Cortex of kidney (tissue), 1 donor: ENCODE data around the gene COL4A1.

Experiments used
- DNase-seq: peaks from one replicate; lab custom pipeline; 2025; lab: John Stamatoyannopoulos, UW

COL4A1 gene

GRCh38 chr13:110133425-110134235 is 173.3 kb downstream of the COL4A1 start:
- no peak for DNase-seq

DNA sequence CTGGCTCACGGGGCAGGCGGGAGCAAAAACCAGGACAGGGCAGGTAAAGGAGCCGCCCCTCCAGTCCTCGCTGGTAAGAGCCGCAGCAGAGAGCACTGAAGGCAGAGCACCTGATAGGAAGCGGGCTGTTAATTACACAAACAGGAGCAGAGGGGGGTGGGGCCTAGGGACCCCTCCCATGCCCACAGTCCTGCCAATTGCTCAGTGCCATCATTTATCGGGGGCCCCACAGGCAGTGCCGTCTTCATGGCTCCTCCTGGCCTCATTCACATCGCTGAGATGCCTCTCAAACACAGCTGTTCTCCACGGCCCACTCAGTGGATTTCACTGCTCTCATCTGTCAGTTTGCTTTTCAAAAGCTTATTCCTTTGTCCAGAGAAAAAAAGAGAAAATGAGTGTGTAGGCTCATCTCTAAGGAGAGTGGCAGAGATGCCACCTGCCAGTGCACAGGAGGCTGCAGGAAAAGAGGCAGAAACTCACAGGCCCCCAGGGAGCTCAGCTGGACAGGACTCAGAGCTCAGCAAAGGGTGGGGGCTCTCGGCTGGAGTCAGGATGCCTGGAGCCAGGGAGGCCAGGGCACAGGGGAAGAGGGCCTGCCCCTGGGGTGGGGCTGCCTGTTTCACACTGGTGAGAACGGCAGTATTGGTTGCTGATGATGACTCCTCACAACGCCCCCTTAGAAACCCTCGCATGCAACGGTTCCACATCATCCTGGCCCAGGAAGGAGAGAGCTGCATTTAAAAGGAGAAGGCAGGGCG is 174.6 kb downstream of the COL4A1 start:
- DNase-seq: no peak

DNA sequence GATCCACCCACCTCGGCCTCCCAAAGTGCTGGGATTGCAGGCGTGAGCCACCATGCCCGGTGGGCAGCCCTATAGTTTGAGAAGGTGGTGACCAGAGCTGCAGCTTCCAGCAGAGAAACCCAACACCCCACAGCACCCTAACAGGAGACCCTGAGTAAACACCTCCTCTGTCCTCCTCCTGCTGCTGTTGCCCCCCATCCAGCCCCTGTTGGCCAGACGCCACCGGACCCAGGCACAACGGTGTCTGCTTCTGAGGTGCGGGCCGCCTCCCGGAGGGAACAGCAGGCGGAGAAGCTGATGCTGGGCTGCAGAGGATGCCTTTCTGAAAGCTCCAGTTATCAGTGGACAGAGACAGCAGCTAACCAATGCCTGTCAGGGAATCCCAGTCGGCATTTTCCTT is 175.5 kb downstream of the COL4A1 start:
- DNase-seq: no peak

DNA sequence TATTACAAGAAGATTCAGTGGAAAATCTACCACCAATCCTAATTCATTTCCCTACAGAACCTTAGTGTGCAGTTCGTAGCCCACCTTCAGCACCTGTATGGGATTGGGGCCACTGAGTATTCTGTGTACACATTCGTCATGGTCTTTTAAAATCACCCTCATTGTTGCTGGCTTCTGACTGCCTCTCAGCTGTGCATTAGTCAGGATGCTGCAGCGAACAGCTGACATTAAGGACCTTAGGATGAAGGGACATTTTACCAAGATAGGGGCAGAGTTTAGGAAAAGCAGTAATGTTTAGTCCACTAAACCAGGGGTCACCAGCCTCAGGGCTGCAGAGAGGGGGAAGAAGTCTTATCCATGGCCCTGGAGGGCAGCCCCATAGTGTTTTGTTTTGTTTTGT is 176.5 kb downstream of the COL4A1 start:
- DNase-seq: no peak

- DNase-seq: no peak
These were observed 177.3 kb downstream of the COL4A1 start for GRCh38 chr13:110129539-110130186.

DNA sequence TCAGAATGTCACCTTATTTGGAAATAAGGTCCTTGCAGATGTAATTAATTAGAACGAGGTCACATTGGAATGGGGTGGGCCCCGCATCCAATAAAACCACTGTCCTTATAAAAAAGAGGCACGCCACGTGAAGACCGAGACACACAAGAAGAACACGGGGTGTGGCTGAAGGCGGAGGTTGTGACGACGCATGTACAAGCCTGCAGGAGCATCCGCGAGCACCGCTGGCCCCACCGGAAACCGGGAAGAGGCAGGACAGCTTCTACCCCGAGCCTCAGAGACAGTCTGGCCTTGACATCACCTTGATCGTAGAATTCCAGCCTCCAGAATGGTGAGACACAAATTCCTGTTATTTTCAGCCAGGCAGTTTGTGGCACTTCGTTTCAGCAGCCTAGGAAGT is 177.9 kb downstream of the COL4A1 start:
- no peak for DNase-seq

- no peak for DNase-seq
These were observed 178.4 kb downstream of the COL4A1 start for GRCh38 chr13:110128546-110128945.

DNA sequence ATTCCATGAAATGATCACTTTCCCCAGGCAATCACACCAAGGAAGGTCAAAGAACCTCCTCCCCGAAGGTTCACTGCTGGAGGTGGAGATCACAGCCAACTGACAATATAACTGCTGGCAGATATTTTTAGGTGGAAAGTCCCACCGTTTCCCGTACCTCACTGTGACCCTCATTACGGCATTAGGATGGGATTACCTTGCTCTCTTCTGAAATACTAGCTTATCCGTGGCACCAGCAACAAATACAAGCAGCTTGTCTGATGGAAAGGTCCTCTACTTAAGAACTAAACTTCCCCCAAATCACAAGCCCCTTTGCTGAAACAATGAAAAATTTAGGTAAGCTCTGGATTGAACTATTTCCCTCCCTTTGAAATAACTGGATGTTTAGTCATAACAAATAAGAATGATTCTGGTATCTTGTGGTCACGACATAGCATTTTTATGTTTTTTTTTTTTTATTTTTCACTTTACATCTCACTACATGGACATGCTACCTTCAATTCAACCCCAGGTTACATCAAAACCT is 178.9 kb downstream of the COL4A1 start:
- no peak for DNase-seq

GRCh38 chr13:110126391-110126961 is 180.5 kb downstream of the COL4A1 start:
- DNase-seq: no peak

DNA sequence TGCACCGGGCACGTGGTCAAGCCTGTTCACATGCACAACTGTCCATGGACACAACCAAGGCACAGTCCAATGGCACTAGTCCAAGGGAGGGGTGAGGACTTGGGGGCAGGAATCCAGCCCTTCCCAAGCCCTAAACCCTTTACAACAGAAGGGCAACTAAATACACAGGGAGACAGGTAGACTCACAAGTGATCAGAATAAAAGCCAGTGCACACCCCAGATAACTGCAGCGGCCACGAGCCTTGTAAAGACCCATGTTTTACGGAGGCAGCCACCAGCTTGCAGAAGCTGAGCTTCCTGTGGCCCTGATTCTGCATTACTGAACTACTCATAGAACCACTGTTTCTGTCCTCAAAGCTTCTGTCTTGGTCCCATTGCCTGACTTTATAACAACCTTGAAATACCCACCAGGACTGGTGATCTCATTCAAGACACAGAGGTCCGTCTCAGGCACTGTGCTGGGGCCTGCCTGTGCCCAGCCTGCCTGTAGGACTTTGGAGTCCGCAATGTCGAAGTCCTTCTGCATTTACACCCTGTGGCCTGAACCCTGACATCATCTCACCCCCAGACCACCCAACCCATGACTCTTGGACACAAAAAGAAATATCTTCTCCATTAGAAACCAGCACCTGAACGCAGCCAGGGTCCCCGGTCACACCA is 181.2 kb downstream of the COL4A1 start:
- no peak for DNase-seq

DNA sequence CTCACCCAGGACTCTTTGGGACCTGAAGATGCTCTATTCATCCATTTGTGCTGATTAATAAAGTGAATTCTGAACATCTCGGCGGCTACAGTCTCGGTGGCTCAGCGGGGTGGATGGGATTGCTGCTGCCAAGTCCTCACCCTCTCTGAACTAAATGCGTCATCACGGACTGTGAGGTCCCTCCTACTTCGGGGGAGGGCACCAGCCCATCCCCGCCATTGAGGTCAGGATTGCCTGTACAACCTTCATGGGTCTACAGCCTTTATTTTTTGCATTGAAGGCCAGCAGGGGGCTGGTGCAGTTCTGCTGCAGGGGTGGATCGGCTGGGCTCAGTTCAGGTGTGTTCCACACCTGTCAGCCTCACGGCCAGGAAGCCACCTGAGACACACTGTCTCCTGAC is 181.8 kb downstream of the COL4A1 start:
- no peak for DNase-seq

DNA sequence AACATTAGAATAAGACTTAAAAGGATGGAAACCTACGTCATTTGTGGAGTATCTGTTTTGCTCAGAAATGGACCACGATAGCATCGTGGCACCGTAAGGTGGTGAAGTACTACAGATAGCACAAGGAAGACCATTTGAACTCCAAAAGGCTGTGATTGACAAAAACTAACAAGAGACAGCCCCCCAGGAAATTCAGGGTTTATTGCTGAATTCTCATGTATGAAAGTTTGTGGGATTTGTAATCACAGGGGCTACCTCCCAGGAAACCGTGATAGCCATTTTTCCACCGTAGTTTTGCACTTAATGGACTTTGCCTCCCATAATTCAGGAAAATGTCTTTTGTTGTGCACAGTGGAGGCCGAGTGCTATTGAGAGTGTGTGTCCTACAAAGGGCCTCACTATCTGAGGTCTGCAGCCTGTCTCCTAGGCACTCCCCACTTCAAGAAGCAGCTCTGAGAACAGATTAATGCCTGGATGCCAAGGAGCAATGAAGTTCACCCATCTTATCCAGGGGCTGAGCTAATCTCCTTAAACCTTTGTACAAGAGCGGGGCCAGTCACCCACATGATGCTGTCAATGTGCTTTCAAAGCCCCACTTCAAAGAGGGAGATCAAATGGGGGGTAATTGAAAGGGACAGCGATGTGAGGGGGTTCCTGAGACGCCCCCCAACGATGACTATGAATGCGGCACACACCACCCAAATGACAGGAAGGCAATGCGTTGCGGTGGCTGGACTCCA is 182.6 kb downstream of the COL4A1 start:
- no peak for DNase-seq

DNA sequence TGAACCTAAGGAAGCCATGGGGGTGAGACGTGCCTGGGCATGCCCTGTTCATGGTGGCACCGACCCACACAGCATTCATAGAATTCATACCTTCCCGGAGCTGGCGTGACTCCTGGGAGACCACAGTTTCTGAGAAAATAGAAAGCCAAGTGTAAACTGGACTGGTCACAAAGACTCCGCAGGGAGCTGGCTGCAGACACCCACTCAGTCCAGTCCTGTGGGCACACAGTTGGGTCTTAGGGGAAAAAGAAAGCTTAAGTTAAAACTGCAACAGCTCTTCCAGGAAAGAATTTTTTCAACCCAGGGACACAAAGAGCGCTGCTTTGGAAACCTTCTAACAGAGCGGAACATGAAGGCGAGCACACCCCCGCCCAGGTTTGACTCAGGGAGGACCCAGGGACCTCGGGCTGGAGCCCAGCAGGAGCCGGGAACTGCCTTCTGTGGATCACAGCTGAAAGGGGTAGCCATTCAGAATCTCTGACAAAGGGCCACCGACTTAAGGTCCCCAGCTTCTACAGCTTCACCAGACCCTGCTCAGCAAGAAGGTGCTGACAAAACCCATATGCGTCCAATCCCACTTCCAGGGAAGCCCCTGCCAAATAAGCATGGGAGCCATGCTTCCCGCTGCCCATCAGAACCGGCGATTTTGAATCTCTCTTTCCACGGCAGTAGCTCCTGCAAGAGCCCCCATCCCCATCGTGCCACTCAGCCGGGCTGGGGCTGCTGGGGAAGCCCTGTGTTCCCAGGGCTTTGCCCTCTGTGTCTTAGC is 183.7 kb downstream of the COL4A1 start:
- no peak for DNase-seq

GRCh38 chr13:110121422-110122083 is 185.4 kb downstream of the COL4A1 start:
- no peak for DNase-seq

GRCh38 chr13:110119935-110120905 is 186.7 kb downstream of the COL4A1 start:
- no peak for DNase-seq

GRCh38 chr13:110118106-110118505 is 188.9 kb downstream of the COL4A1 start:
- no peak for DNase-seq

- DNase-seq: no peak
These were observed 190.9 kb downstream of the COL4A1 start for GRCh38 chr13:110116072-110116487.

- no peak for DNase-seq
These were observed 191.4 kb downstream of the COL4A1 start for GRCh38 chr13:110115591-110115990.
